ENCODE data around the gene ZBTB26. TPM values are rescaled to one million over a fixed set of nuclear protein-coding genes. Genes with fewer than 3 reads are reported as not detected.
A peak's percentile ranks its signal among the peaks of the same experiment; 100 is the strongest.

The ZBTB26 gene, protein sequence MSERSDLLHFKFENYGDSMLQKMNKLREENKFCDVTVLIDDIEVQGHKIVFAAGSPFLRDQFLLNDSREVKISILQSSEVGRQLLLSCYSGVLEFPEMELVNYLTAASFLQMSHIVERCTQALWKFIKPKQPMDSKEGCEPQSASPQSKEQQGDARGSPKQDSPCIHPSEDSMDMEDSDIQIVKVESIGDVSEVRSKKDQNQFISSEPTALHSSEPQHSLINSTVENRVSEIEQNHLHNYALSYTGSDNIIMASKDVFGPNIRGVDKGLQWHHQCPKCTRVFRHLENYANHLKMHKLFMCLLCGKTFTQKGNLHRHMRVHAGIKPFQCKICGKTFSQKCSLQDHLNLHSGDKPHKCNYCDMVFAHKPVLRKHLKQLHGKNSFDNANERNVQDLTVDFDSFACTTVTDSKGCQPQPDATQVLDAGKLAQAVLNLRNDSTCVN
- 16.4 and 17.2 TPM in 2 replicates for total RNA-seq
- total RNA-seq (2013), result 12.7 TPM
- 4.7 and 5.8 TPM in 2 replicates for polyA plus RNA-seq
- 3.7 and 5.3 TPM in 2 replicates for polyA minus RNA-seq

GRCh38 chr9:122931226-122932121, at the start of gene ZBTB26:
TSS of gene ZBTB26 (minus strand) at chr9:122931512. CDS start at chr9:122919934, 11,578 bp downstream.
- peaks cover 55% of the 10 kb centered on the region for H3K79me2 ChIP-seq (ENCODE audit: control insufficient read depth, insufficient read depth, low read length)
- peak within 1 kb of the TSS; percentile 88 for H3K9ac ChIP-seq (ENCODE audit: low read length)
- under 1% methylated on average over 42 of the region's 51 CpGs for WGBS (ENCODE audit: insufficient coverage)
- Mint-ChIP-seq H3K4me1 (peaks cover 21% of the 10 kb centered on the region), H3K9me3 (ENCODE audit: insufficient read depth) (no peaks in the 10 kb centered on the region), H3K4me3 (no peak within 1 kb of the TSS), H3K27ac (peak within 1 kb of the TSS; percentile 91), H3K27me3 (no peaks in the 10 kb centered on the region)
- CTCF ChIA-PET, result interaction anchor here (1.1 to 1.5 kb wide), 6 partner anchors 9 to 60 kb away, joined by 3 to 11 read pairs (median 3); partner anchors contain the start of genes RABGAP1 and ZBTB6
- DNase-seq, result peak; percentile 93
- TF ChIP-seq EZH2 (IDR thresholded peaks at IDR 0.05; ENCODE audit: borderline replicate concordance, insufficient read depth, low read depth, low read length, poor library complexity, severe bottlenecking) (no peak), CTCF (IDR thresholded peaks at IDR 0.05) (no peak)
- H3K4me1 ChIP-seq (ENCODE audit: control insufficient read depth in 2 of 2, insufficient read depth in 2 of 2, low read length in 2 of 2), result peaks cover 19 to 24% of the 10 kb centered on the region in 2 donors
- H2AFZ ChIP-seq (ENCODE audit: insufficient read depth, low read depth, low read length, poor library complexity, severe bottlenecking), result peak within 1 kb of the TSS; percentile 91
- peak; percentile 98 for ATAC-seq (ENCODE audit: low read depth)
- peak within 1 kb of the TSS; percentile 72 to 96 (median 91) for H3K4me3 ChIP-seq (ENCODE audit: control extremely low read depth in 1 of 5, extremely low read depth in 1 of 5, insufficient read depth in 1 of 5, low read depth in 2 of 5, low read length in 4 of 5)
- intact Hi-C loops (cut with micrococcal nuclease), result loop anchor here (1.0 to 2.0 kb wide), 3 partner anchors 9 to 27 kb away; partner anchors contain the start of genes RC3H2 and ZBTB6
- no peaks in the 10 kb centered on the region for H3K9me3 ChIP-seq (ENCODE audit: control extremely low read depth in 1 of 3, control insufficient read depth in 2 of 3, insufficient read depth in 1 of 3, low read length in 2 of 3)
- no peaks in the 10 kb centered on the region for H3K27me3 ChIP-seq (replicated peaks in 1 of 4; ENCODE audit: control extremely low read depth in 1 of 4, control insufficient read depth in 3 of 4, insufficient read depth in 4 of 4, low read length in 3 of 4)
- no peaks in the 10 kb centered on the region for H4K20me1 ChIP-seq (ENCODE audit: control insufficient read depth, insufficient read depth, low read length, poor library complexity, severe bottlenecking)
- H3K27ac ChIP-seq (ENCODE audit: low read length in 2 of 2), result peak within 1 kb of the TSS; percentile 75 to 93
- POLR2A ChIA-PET, result interaction anchor here (0.5 to 3.1 kb wide), 5 partner anchors 9 to 1764 kb away, joined by 3 to 34 read pairs (median 9); partner anchors contain the start of genes PDCL, RABGAP1, RC3H2 and ZBTB6
- peaks cover 5% of the 10 kb centered on the region in 2 experiments for H3K36me3 ChIP-seq (replicated peaks in 1 of 2; ENCODE audit: control extremely low read depth in 1 of 2, control insufficient read depth in 1 of 2, extremely low read depth in 1 of 2, insufficient read depth in 2 of 2, low read length in 1 of 2)
- H3K4me2 ChIP-seq (replicated peaks; ENCODE audit: low read depth, low read length, poor library complexity, severe bottlenecking), result peak within 1 kb of the TSS; percentile 85
